SK-N-MC (cell line): ENCODE measurements around the gene FAM167B.

Source experiments
- EZH2 ChIP-seq: fragments of 200-600 bp; sonication (generic); IDR thresholded peaks from one replicate; pipeline ENCODE4 v1.6.1; 2017; ENCODE audit warnings: antibody characterized with exemption
- POLR2AphosphoS5 ChIP-seq: IDR thresholded peaks from 2 replicates; pipeline ENCODE4 v1.6.1; 2012; ENCODE audit warnings: mild to moderate bottlenecking, low read depth, low read length, borderline replicate concordance

DNA sequence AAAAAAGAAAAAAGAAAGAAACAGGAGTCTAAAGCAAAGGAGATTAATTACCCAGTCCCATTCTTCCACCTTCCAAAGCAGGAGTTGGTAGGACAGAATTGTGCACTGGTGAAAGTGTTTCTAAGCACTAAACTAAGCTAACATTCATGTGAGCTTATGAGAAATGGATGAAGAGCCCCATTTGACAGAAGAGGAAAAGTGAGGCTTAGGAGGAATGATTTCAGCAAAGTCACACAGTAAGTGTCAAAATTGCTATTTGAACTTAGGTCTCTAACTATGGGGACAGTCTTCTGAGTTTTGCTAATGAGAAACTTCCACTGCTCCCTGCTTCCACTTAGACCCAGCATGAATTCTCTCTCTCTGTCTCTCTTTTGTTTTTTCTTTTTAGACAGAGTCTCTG is 22.7 kb downstream of the FAM167B start:
- no peak for TF ChIP-seq POLR2AphosphoS5
- no peak for TF ChIP-seq EZH2
